ENCODE measurements around the gene GTPBP2.

Gene GTPBP2

GRCh38 chr6:43629505-43630300 is 639 bp upstream of the GTPBP2 start:
- no peaks in the 10 kb centered on the region for H3K27me3 ChIP-seq (ENCODE audit: insufficient read depth, poor library complexity, severe bottlenecking)
- DNase-seq (ENCODE audit: low read depth in 1 of 2, low spot score in 1 of 2): peak; percentile 92 to 99
- TF ChIP-seq POLR2AphosphoS5 (IDR thresholded peaks at IDR 0.05; ENCODE audit: low read depth): peak; percentile 78
- no peak for TF ChIP-seq GABPA (IDR thresholded peaks at IDR 0.05; ENCODE audit: low read depth)
- no peak for TF ChIP-seq REST (IDR thresholded peaks at IDR 0.05; ENCODE audit: insufficient replicate concordance, low read depth)
- TF ChIP-seq, protein P1, sequence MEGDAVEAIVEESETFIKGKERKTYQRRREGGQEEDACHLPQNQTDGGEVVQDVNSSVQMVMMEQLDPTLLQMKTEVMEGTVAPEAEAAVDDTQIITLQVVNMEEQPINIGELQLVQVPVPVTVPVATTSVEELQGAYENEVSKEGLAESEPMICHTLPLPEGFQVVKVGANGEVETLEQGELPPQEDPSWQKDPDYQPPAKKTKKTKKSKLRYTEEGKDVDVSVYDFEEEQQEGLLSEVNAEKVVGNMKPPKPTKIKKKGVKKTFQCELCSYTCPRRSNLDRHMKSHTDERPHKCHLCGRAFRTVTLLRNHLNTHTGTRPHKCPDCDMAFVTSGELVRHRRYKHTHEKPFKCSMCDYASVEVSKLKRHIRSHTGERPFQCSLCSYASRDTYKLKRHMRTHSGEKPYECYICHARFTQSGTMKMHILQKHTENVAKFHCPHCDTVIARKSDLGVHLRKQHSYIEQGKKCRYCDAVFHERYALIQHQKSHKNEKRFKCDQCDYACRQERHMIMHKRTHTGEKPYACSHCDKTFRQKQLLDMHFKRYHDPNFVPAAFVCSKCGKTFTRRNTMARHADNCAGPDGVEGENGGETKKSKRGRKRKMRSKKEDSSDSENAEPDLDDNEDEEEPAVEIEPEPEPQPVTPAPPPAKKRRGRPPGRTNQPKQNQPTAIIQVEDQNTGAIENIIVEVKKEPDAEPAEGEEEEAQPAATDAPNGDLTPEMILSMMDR (IDR thresholded peaks at IDR 0.05; ENCODE audit: insufficient read depth, low read length): no peak
- TF ChIP-seq SPI1 (IDR thresholded peaks at IDR 0.05; ENCODE audit: borderline replicate concordance, low read depth): peak; percentile 49; the same call in 1 of the 2 replicates
- peak overlapping the region; percentile 67 for H3K4me3 ChIP-seq (replicated peaks; ENCODE audit: insufficient read depth, low read length)
- peak overlapping the region; percentile 97 for H3K27ac ChIP-seq (replicated peaks)

DNA sequence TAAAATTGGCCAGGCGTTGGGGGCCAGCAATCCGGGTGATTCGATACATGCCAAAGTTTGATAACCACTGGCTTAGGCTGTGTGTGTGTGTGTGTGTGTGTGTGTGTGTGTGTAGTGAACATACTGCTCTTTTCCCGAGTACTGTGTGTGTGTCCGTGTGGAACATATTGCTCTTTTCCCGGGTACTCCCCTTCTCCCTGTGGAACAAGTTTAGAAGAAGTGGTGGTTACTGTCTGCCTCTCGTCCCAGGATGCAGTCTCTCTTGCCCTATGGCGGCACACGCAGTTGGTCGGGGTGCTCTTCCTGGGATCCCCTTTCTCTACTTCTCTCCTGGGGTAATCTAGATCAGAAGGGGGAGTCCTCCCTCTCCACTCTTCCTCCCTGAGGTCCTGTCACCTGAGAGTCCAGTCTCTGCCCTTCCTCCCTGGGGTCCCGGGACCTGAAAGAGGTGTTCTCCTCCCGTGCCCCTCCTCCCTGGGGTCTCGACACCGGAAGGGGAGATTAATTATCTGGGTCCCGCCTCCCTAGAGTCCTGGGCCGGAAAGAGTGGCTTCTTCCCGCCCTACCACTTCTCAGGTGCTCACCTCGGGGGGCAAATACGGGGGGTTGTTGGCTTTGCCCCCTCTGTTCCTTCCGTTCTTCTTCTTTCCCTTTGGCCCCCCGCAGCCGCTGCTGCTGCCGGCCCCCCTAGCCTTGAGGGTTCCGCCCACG is 516 bp downstream of the GTPBP2 start:
- H3K27me3 ChIP-seq (ENCODE audit: insufficient read depth, poor library complexity, severe bottlenecking): no peaks in the 10 kb centered on the region
- peak; percentile 56 to 57 for DNase-seq (ENCODE audit: low read depth in 1 of 2, low spot score in 1 of 2)
- TF ChIP-seq POLR2AphosphoS5 (IDR thresholded peaks at IDR 0.05; ENCODE audit: low read depth): 0 out of 2 replicates have a peak, but pooled peaks have one; percentile 5
- TF ChIP-seq REST (IDR thresholded peaks at IDR 0.05; ENCODE audit: insufficient replicate concordance, low read depth): no peak
- H3K4me3 ChIP-seq (replicated peaks; ENCODE audit: insufficient read depth, low read length): peak overlapping the region; percentile 67
- H3K27ac ChIP-seq (replicated peaks): peak overlapping the region; percentile 90

DNA sequence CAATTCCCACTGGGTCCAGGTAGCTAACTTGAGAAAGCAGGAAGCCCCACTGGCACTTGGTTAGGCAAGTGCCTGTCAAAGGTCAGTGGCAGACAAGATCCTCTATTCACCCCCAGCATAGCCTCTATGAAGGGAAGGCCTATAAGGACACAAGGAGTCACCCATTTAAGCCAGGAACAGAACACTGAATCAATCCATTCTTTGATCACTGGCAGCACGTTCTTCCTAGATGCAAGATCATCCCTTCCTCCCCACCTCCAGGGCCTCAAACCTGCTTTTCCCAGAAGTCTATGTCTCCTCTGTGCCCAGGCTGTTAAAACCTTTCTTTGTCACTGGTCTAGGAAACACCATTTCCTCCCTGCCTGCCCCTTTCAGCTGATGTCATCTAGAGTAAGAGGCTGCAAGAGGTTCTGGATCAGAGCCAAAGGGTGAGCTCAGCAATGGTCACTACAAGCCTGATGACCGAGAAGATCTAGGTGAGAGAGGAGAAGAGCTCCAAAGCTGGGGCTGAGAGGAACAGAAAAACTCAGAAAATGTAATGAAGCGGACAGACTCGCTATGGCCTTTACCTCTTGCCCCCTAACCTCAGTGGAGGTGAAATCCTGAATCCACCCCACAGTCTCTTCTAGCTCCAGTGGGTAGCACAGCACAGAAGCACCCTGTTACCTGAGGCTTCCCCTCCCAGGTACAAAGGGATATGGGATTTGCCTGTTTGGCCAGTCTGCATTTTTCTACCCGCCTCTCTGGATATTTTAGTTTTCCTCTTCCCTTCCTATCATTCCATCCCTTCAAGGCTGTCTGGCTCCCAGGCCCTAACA is 1.8 kb downstream of the GTPBP2 start:
- peak; percentile 52 to 57 for DNase-seq (ENCODE audit: low read depth in 1 of 2, low spot score in 1 of 2)
- 0 out of 2 replicates have a peak, but pooled peaks have one; percentile 28 for TF ChIP-seq POLR2AphosphoS5 (IDR thresholded peaks at IDR 0.05; ENCODE audit: low read depth)
- no peak for TF ChIP-seq REST (IDR thresholded peaks at IDR 0.05; ENCODE audit: insufficient replicate concordance, low read depth)
- Histone ChIP-seq H3K27me3 (ENCODE audit: insufficient read depth, poor library complexity, severe bottlenecking) (no peaks in the 10 kb centered on the region), H3K4me3 (replicated peaks; ENCODE audit: insufficient read depth, low read length) (no peak overlapping the region), H3K27ac (replicated peaks) (peak overlapping the region; percentile 90; the same call in 1 of the 2 replicates)

All from HL-60 (cell line).